ENCODE results near the gene BDH1.
"Not testable (repeated sequence)": the region's sequence is repeated elsewhere in the genome, so short reads cannot be mapped to it uniquely, and the experiment has no call there.

BDH1 gene

DNA sequence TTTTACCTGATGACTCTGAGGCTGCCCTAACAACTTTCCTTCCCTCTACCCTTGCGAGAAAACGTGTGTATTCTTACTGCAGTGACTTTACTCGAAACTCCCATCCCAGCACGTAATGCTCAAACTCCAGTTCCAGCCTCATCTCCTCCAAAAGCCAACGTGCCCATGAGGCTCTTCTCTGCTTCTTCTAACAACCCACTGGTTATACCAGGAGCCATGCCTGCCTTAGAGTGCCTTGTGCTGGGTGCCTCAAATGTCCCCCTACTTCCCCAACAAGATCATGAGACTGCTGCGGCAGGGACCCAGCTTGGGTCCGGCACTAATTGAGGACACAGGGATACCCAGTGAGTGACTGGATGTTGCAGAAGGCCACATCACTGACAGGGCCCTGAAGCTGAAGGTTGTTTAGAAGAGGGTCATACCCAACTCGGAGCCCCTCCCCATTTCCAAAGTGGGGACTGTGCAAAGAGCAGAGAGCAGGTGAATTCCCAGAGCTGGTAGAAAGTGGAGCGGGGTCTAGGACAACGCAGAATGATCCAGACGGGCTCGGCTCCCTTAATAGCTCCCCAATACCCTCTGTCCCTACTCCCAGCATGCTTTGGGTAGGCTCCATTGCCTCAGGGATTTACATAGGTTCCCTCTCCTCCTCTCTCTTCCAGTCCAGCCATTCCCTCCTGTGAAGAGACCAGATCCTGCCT, 71.4 kb downstream of the BDH1 start:
- DNase-seq = no peak

GRCh38 chr3:197482001-197482400, 73.8 kb downstream of the BDH1 start:
- DNase-seq = no peak

- DNase-seq = no peak
Measured at GRCh38 chr3:197480320-197480719, 75.4 kb downstream of the BDH1 start.

GRCh38 chr3:197478746-197479668, 76.8 kb downstream of the BDH1 start:
- DNase-seq = no peak

GRCh38 chr3:197477816-197478215, 78.0 kb downstream of the BDH1 start:
- not testable (repeated sequence) for DNase-seq

- no peak for DNase-seq
Measured at GRCh38 chr3:197475997-197476525, 79.7 kb downstream of the BDH1 start.

- no peak for DNase-seq
Measured at GRCh38 chr3:197475514-197475913, 80.3 kb downstream of the BDH1 start.

GRCh38 chr3:197472151-197472550, 83.6 kb downstream of the BDH1 start:
- no peak for DNase-seq

GRCh38 chr3:197471221-197472010, 84.4 kb downstream of the BDH1 start:
- no peak for DNase-seq

GRCh38 chr3:197468866-197469382, 86.8 kb downstream of the BDH1 start:
- DNase-seq = no peak

DNA sequence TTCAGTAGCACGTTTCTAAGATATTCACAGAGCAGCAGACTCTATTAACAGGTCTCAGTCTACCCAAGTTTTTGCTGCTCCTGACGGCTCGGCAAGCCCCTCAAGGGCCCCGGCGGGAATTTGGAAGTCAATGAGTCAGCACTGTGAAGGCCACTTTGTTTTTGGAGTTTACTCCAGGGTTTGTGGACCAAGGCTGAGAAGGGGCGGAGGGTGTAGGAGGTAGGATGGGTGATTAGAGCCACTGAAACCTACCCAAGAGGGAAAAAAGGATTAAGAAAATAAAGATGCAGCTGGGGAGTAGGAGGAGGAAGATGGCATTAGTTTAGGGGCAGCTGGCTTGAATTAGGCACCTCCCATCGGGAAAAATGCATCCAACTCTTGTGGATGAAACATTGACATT, 87.6 kb downstream of the BDH1 start:
- no peak for DNase-seq

DNA sequence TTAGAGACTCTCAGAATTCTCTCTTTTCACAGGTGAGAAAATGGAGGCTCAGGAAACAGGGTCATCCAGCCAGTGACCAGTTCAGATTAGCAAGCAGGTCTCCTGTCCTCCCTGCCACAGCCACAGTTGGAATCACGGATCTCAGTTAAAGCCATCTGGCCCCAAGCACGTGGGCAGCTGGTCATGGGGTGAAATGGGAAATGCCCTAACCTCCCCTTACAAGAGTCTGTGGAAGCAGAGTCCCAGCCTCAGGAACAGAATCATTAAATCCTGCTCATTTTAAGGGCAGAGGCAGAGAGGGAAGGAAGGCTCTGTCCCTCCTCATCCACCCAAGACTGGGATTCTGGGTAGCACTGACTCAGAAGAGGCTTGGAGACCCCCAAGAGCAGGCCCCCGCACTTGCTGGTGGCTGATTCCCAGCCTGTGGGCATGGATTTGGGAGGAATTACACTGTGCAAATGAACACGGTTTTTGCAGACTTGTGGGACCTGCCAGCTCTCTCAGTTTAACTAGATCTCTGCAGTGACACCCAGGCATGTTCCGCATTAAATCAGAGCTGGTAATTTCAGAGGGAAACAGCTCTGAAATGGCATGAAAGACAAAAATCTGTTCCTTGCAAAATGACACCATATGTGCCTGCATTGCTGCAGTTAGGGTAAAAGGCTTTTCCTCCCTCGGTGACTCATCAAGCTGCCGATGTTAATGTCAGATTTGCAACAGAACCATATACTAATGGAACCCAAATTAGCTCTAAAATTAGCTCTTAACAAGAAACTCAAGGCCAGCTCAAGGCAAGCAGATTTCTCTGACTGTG, 89.0 kb downstream of the BDH1 start:
- DNase-seq = no peak

- no peak for DNase-seq
Measured at GRCh38 chr3:197465996-197466549, 89.7 kb downstream of the BDH1 start.

- no peak for DNase-seq
Measured at GRCh38 chr3:197465197-197465995, 90.4 kb downstream of the BDH1 start.

DNA sequence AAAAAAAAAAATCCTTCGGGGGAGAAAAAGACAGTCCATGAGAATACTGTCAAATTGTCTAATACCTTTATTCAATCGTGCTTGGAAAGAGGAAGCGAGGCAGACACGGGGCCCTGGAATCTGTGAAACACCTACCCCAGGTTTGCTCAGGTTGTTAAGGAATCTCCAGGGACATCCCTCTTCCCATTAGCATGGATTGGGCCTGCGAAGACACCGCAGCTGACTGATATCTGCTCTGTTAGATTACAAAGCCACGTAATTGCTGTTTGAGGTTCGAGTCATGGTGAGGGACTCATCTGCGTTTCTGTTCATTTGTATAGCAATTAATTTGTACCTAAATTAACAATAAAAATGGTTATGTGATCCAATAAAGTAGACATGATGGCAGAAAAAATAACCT, 91.0 kb downstream of the BDH1 start:
- no peak for DNase-seq

GRCh38 chr3:197463279-197463678, 92.5 kb downstream of the BDH1 start:
- DNase-seq = no peak

DNA sequence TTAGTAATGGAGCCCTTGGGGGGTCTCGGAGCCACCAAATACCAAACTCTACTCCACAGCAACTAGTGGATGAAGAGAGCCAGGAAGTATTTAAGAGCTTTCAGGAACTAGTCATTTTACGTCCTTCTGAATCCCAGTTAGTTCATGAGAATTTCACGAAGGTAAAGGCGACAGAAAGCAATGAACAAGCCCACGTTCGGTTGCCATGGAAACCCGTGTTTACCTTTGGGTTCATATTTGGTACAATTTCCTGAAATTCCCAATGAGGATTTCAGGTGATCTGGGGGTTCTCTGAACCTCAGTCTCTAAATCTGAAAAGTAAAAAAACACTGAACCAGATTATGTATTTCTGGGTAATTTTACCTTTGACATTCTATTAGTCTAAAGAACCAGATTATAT, 93.0 kb downstream of the BDH1 start:
- DNase-seq = no peak

- no peak for DNase-seq
Measured at GRCh38 chr3:197460639-197461038, 95.1 kb downstream of the BDH1 start.

GRCh38 chr3:197460002-197460401, 95.8 kb downstream of the BDH1 start:
- DNase-seq = no peak

Measured in stimulated activated CD8-positive, alpha-beta memory T cell treated with anti-CD3 and anti-CD28 coated beads, Interleukin-4, amount 100 ng/mL, for 48 hours (primary cell).